B cell (primary cell): Measurements from ENCODE around the gene FGF11. TPM values are rescaled to one million over a fixed set of nuclear protein-coding genes. Genes with fewer than 3 reads are reported as not detected.

Source experiments
- ATAC-seq: fragments of 200-7000 bp; cut with Tn5 transposase; one replicate; pipeline ENCODE4 v1.10.0; 2021; ENCODE audit warnings: low read depth, mild to moderate bottlenecking, moderate number of reproducible peaks, moderate library complexity
- CTCF ChIA-PET: fragments of 350-600 bp; sonication (Branson Sonifier 250); formaldehyde crosslinking; loops from one replicate; lab custom pipeline; 2021; ENCODE audit warnings: antibody characterized with exemption, inconsistent platforms; lab: Charles Lee
- POLR2A ChIA-PET: fragments of 350-600 bp; sonication (Branson Sonifier 250); formaldehyde crosslinking; loops from one replicate; lab custom pipeline; 2021; ENCODE audit warnings: antibody characterized with exemption; lab: Charles Lee
- DNase-seq: peaks from one replicate; pipeline ENCODE4 v3.0.0; 2013
- H2AFZ ChIP-seq: 2 replicates; pipeline ENCODE4 v1.6.1; 2012; ENCODE audit warnings: mild to moderate bottlenecking, low read depth, low read length; ENCODE audit not compliant: insufficient read depth, poor library complexity, severe bottlenecking
- H3K27ac ChIP-seq, 2 donors: 1 replicate in 1 of 2; 2 replicates in 1 of 2; pipeline ENCODE4 v1.5.1; 2012 to 2013; ENCODE audit warnings: low read length in 2 of 2, mild to moderate bottlenecking in 2 of 2, moderate library complexity in 1 of 2
- H3K27me3 ChIP-seq, 4 experiments: fragments of 200-600 bp in 1 of 4; sonication (generic) in 1 of 4; replicated peaks in 1 of 4; 1 replicate in 2 of 4; 2 replicates in 2 of 4; pipeline versions ENCODE4 v1.6.1 to v1.7.0; 2013 to 2016; ENCODE audit warnings: low read length in 3 of 4, mild to moderate bottlenecking in 2 of 4, mixed read lengths in 1 of 4, moderate library complexity in 1 of 4; ENCODE audit not compliant: insufficient read depth in 4 of 4, control insufficient read depth in 3 of 4; ENCODE audit errors: control extremely low read depth in 1 of 4
- H3K36me3 ChIP-seq, 2 experiments: replicated peaks in 1 of 2; 1 replicate in 1 of 2; 2 replicates in 1 of 2; pipeline versions ENCODE4 v1.6.1 to v1.7.1; 2013; ENCODE audit warnings: low read length in 1 of 2; ENCODE audit not compliant: insufficient read depth in 2 of 2, control insufficient read depth in 1 of 2; ENCODE audit errors: control extremely low read depth in 1 of 2, extremely low read depth in 1 of 2
- H3K4me1 ChIP-seq, 2 donors: fragments of 200-600 bp in 1 of 2; sonication (generic) in 1 of 2; 1 replicate in 1 of 2; 2 replicates in 1 of 2; pipeline versions ENCODE4 v1.5.1 to v1.6.1; 2013 to 2017; ENCODE audit warnings: low read length in 2 of 2; ENCODE audit not compliant: control insufficient read depth in 2 of 2, insufficient read depth in 2 of 2
- H3K4me2 ChIP-seq: replicated peaks from 2 replicates; pipeline ENCODE3; 2012; ENCODE audit warnings: mild to moderate bottlenecking, low read depth, low read length; ENCODE audit not compliant: poor library complexity, severe bottlenecking
- H3K4me3 ChIP-seq, 5 experiments: fragments of 200-600 bp in 1 of 5; sonication (generic) in 1 of 5; 1 replicate in 3 of 5; 2 replicates in 2 of 5; pipeline versions ENCODE4 v1.5.1 to v1.7.0; 2011 to 2016; ENCODE audit warnings: low read length in 4 of 5, mild to moderate bottlenecking in 4 of 5, low read depth in 2 of 5, control low read depth in 1 of 5, moderate library complexity in 1 of 5; ENCODE audit not compliant: insufficient read depth in 1 of 5; ENCODE audit errors: control extremely low read depth in 1 of 5, extremely low read depth in 1 of 5
- H3K79me2 ChIP-seq: fragments of 200-600 bp; sonication (generic); one replicate; pipeline ENCODE4 v1.6.0; 2016; ENCODE audit warnings: low read length; ENCODE audit not compliant: control insufficient read depth, insufficient read depth
- H3K9ac ChIP-seq: fragments of 200-600 bp; sonication (generic); 2 replicates; pipeline ENCODE4 v1.6.1; 2017; ENCODE audit warnings: mild to moderate bottlenecking, low read length, moderate library complexity
- H3K9me3 ChIP-seq, 3 donors: one replicate each; pipeline versions ENCODE4 v1.6.1 to v1.7.1; 2013; ENCODE audit warnings: low read length in 2 of 3; ENCODE audit not compliant: control insufficient read depth in 2 of 3, insufficient read depth in 1 of 3; ENCODE audit errors: control extremely low read depth in 1 of 3
- H4K20me1 ChIP-seq: 2 replicates; pipeline ENCODE4 v1.6.0; 2012; ENCODE audit warnings: mild to moderate bottlenecking, low read length; ENCODE audit not compliant: insufficient read depth, control insufficient read depth, poor library complexity, severe bottlenecking
- H3K27ac Mint-ChIP-seq: one replicate; pipeline ENCODE4 v1.8.0; 2021; ENCODE audit warnings: mixed read lengths
- H3K27me3 Mint-ChIP-seq: one replicate; pipeline ENCODE4 v1.8.0; 2021; ENCODE audit warnings: mixed read lengths
- H3K4me1 Mint-ChIP-seq: one replicate; pipeline ENCODE4 v1.8.0; 2021; ENCODE audit warnings: mixed read lengths
- H3K4me3 Mint-ChIP-seq: one replicate; pipeline ENCODE4 v1.8.0; 2021; ENCODE audit warnings: mixed read lengths
- H3K9me3 Mint-ChIP-seq: one replicate; pipeline ENCODE4 v1.8.0; 2022; ENCODE audit warnings: mixed read lengths; ENCODE audit not compliant: insufficient read depth
- EZH2 ChIP-seq: IDR thresholded peaks from 2 replicates; pipeline ENCODE4 v1.6.1; 2012; ENCODE audit warnings: borderline replicate concordance, low read depth, mild to moderate bottlenecking, moderate library complexity, low read length; ENCODE audit not compliant: insufficient read depth, poor library complexity, severe bottlenecking
- WGBS: methylation state at CpG from one replicate; pipeline ENCODE4 v1.1.5; 2013; ENCODE audit warnings: missing lambda C conversion rate; ENCODE audit not compliant: insufficient coverage; 5-methylcytosine and 5-hydroxymethylcytosine counted together
- intact Hi-C: fragments of 100-400 bp; cut with micrococcal nuclease; formaldehyde crosslinking; loops from one replicate; pipeline ENCODE4 v1.10.0; 2022
- polyA plus RNA-seq: library from polyadenylated mRNA; depleted of rRNA; stranded (reverse); fragments of >200 nt; gene quantifications from 2 replicates; pipeline ENCODE4 v1.2.3, GENCODE V29; 2012
- total RNA-seq, 2 donors: library from RNA; stranded (reverse); fragments of 120-200 nt in 1 of 2; gene quantifications; 1 replicate in 1 of 2; 2 replicates in 1 of 2; pipeline versions ENCODE4 v1.2.3 to v1.2.4, GENCODE V29; 2013 to 2022
- TF ChIP-seq, protein P1 (sequence below): fragments of 200-600 bp; IDR thresholded peaks from one replicate; pipeline ENCODE4 v1.8.0; 2022; ENCODE audit warnings: antibody characterized with exemption, mild to moderate bottlenecking

The FGF11 gene
- total and polyA plus RNA-seq, 2 donors (not counting 1 experiment from before 2014, with no cell fraction given) = 2.7 to 4.6 TPM

DNA sequence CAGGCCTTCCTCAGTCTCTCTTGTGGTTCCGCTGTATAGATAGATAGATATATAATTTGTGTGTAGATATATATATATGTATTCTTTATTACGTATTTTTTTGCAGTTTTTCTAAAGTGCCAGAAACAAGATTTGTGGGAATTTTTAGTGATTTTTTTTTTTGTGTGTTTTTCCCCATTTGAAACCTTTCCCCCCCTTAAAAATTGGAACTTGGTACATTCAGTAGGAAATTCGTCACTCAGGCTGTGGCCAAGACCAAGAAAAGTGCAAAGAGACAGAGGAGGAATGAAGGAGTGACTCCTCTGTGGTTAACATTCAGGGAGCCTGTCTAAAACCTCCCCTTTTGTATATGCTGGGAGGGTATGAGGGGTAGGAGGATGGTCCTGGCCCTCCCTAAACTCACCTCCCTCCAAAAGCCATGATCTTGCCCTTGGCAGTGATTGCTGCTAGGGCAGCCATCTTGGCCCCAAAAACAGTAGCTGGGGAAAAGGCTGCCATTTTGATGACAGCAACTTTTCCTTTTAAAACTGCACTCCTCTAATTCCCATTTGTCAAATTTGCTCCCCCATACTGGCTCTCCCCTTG, 20.7 kb downstream of the FGF11 start:
- Mint-ChIP-seq H3K27me3 (no peaks in the 10 kb centered on the region), H3K27ac (no peak overlapping the region), H3K4me1 (peaks cover 10% of the 10 kb centered on the region), H3K4me3 (no peak overlapping the region), H3K9me3 (no peaks in the 10 kb centered on the region)
- Histone ChIP-seq H3K27ac (no peak overlapping the region), H2AFZ (no peak overlapping the region), H3K27me3 (no peaks in the 10 kb centered on the region), H3K9me3 (no peaks in the 10 kb centered on the region), H3K36me3 (peaks cover 0 to 18% of the 10 kb centered on the region in 2 experiments), H4K20me1 (peaks cover 14% of the 10 kb centered on the region), H3K4me3 (no peak overlapping the region), H3K9ac (no peak overlapping the region), H3K4me1 (peaks cover 5 to 9% of the 10 kb centered on the region in 2 donors), H3K4me2 (no peak overlapping the region), H3K79me2 (no peaks in the 10 kb centered on the region)
- DNase-seq = no peak
- POLR2A ChIA-PET = interaction anchor here (0.6 kb wide), 1 partner anchor 1413 kb away, joined by 4 read pairs; no protein-coding TSS in a partner anchor
- intact Hi-C loops = loop anchor here (5.0 kb wide), 1 partner anchor 153 kb away; the partner anchor contains the start of gene EIF5A
- CTCF ChIA-PET = no interaction called here
- no CpG with 5 or more reads among the region's 3 CpGs for WGBS
- TF ChIP-seq EZH2 = no peak
- TF ChIP-seq, protein P1, sequence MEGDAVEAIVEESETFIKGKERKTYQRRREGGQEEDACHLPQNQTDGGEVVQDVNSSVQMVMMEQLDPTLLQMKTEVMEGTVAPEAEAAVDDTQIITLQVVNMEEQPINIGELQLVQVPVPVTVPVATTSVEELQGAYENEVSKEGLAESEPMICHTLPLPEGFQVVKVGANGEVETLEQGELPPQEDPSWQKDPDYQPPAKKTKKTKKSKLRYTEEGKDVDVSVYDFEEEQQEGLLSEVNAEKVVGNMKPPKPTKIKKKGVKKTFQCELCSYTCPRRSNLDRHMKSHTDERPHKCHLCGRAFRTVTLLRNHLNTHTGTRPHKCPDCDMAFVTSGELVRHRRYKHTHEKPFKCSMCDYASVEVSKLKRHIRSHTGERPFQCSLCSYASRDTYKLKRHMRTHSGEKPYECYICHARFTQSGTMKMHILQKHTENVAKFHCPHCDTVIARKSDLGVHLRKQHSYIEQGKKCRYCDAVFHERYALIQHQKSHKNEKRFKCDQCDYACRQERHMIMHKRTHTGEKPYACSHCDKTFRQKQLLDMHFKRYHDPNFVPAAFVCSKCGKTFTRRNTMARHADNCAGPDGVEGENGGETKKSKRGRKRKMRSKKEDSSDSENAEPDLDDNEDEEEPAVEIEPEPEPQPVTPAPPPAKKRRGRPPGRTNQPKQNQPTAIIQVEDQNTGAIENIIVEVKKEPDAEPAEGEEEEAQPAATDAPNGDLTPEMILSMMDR = no peak
- no peak for ATAC-seq
